ENCODE measurements around the gene CAMSAP3.

GRCh38 chr19:7558667-7559066, 37.0 kb upstream of the CAMSAP3 start:
- TF ChIP-seq CTCF (IDR thresholded peaks at IDR 0.05 in 8 of 11, conservative IDR thresholded peaks at IDR 0.05 in 3 of 11), result no peak
- TF ChIP-seq POLR2A (IDR thresholded peaks at IDR 0.05), result no peak
- peak in 1 of 3 donors; percentile 36 for TF ChIP-seq POLR2AphosphoS5 (IDR thresholded peaks at IDR 0.05)

Measured in spleen (tissue), 7 donors.